Ovary (tissue), 9 donors: ENCODE data around the gene PLCB4. TPM values are rescaled to one million over a fixed set of nuclear protein-coding genes. Genes with fewer than 3 reads are reported as not detected.

Experiments used
- DNase-seq, 5 donors: peaks; one replicate each; pipeline ENCODE4 v3.0.0-alpha.2; 2019 to 2020
- H3K27ac ChIP-seq, 2 donors: fragments of 200-600 bp; one replicate each; pipeline versions ENCODE4 v1.5.1 to v1.8.0; 2019 to 2022
- H3K27me3 ChIP-seq: fragments of 200-600 bp; one replicate; pipeline ENCODE4 v1.8.0; 2022
- H3K36me3 ChIP-seq: fragments of 200-600 bp; sonication (generic); one replicate; pipeline ENCODE4 v1.5.1; 2019
- H3K4me1 ChIP-seq: one replicate; pipeline ENCODE4 v1.8.1; 2013; ENCODE audit warnings: mild to moderate bottlenecking, moderate library complexity; ENCODE audit not compliant: insufficient read depth
- H3K4me3 ChIP-seq: fragments of 200-600 bp; sonication (generic); one replicate; pipeline ENCODE4 v1.5.1; 2017
- H3K9me3 ChIP-seq, 2 donors: fragments of 200-600 bp in 1 of 2; sonication (generic) in 1 of 2; one replicate each; pipeline versions ENCODE4 v1.5.1 to v1.8.1; 2013 to 2019; ENCODE audit warnings: mild to moderate bottlenecking in 1 of 2, moderate library complexity in 1 of 2
- CTCF ChIP-seq, 3 donors: fragments of 450-650 bp in 2 of 3; fragments of 200-600 bp in 1 of 3; IDR thresholded peaks; one replicate each; pipeline versions ENCODE4 v1.5.1 to v1.8.0; 2016 to 2022; ENCODE audit warnings: antibody characterized with exemption in 3 of 3, mild to moderate bottlenecking in 1 of 3
- EP300 ChIP-seq: sonication (generic); formaldehyde crosslinking; IDR thresholded peaks from one replicate; pipeline ENCODE4 v1.6.1; 2017; ENCODE audit warnings: antibody characterized with exemption
- POLR2A ChIP-seq: fragments of 450-650 bp; IDR thresholded peaks from one replicate; pipeline ENCODE4 v1.6.1; 2017; ENCODE audit warnings: antibody characterized with exemption, mild to moderate bottlenecking, moderate library complexity
- WGBS, 3 donors: extraction: QIAGEN DNeasy Blood & Tissue Kit in 1 of 3; methylation state at CpG; one replicate each; pipeline versions ENCODE4 v1.1.5 to v1.1.7; 2013 to 2017; 5-methylcytosine and 5-hydroxymethylcytosine counted together
- intact Hi-C, 4 donors: fragments of 100-400 bp; cut with DNase I; formaldehyde crosslinking; loops; one replicate each; pipeline versions ENCODE4 v1.11.0 to v1.15.1; 2022 to 2023
- polyA plus RNA-seq, 2 donors: library from polyadenylated mRNA; stranded (reverse); fragments of 200-250 nt in 1 of 2; fragments of 350-450 nt in 1 of 2; fragmentation: Illumina TruSeq in 1 of 2; extraction: RNeasy Lipid Tissue Mini Kit (QIAGEN cat#74804) in 1 of 2; gene quantifications; one replicate each; pipeline ENCODE4 v1.2.3, GENCODE V29; 2013 to 2014
- total RNA-seq, 7 donors: library from RNA; depleted of rRNA in 2 of 7; stranded (reverse); fragments of >200 nt in 2 of 7; fragmentation: NEBNext Ultra II Directional in 3 of 7; extraction: Animal tissue kit (Norgen Biotek cat#: 25700) in 3 of 7; gene quantifications; one replicate each; pipeline versions ENCODE4 v1.1.0 to v1.2.4, GENCODE V29; 2016 to 2023
- donor health status: DM: no; HTN: no; CAD: no; lungs with moderate emphysema.
- donor health status: DM: no; HTN: no; CAD: no.
- donor health status: Bipolar disorder and iron deficiency.
- donor health status: DM: yes; HTN: yes; CAD: no.
- donor health status: DM: no; HTN: no; CAD: no.
- donor health status: DM: yes; HTN: yes; CAD: no.

PLCB4 gene
- total and polyA plus RNA-seq, 9 donors = 2.8 to 11.8 (median 5.6) TPM

- TF ChIP-seq EP300 = no peak
- TF ChIP-seq CTCF (IDR thresholded peaks at IDR 0.05) = no peak
- TF ChIP-seq POLR2A = no peak
- Histone ChIP-seq H3K36me3 (no peaks in the 10 kb centered on the region), H3K27me3 (no peaks in the 10 kb centered on the region), H3K4me1 (no peaks in the 10 kb centered on the region), H3K9me3 (no peaks in the 10 kb centered on the region), H3K27ac (no peak overlapping the region), H3K4me3 (no peak overlapping the region)
- intact Hi-C loops = no loop called here
- 92 to 94% (median 92%) methylated on average over 4 of the region's 4 CpGs for WGBS, 3 donors
- no peak for DNase-seq
These were observed 167.6 kb downstream of the PLCB4 start for GRCh38 chr20:9236458-9236857.

- Histone ChIP-seq H3K9me3 (no peaks in the 10 kb centered on the region), H3K27ac (no peak overlapping the region), H3K4me3 (no peak overlapping the region), H3K27me3 (no peaks in the 10 kb centered on the region), H3K36me3 (no peaks in the 10 kb centered on the region), H3K4me1 (no peaks in the 10 kb centered on the region)
- TF ChIP-seq CTCF (IDR thresholded peaks at IDR 0.05) = no peak
- TF ChIP-seq POLR2A = no peak
- no peak for TF ChIP-seq EP300
- intact Hi-C loops = no loop called here
- DNase-seq = no peak
These were observed 172.4 kb downstream of the PLCB4 start for GRCh38 chr20:9241232-9241692.

GRCh38 chr20:9241721-9242427, 173.0 kb downstream of the PLCB4 start:
- no peaks in the 10 kb centered on the region for H3K36me3 ChIP-seq
- no peaks in the 10 kb centered on the region for H3K9me3 ChIP-seq
- WGBS, 3 donors = 94 to 97% (median 97%) methylated on average over 3 of the region's 3 CpGs
- no peaks in the 10 kb centered on the region for H3K4me1 ChIP-seq
- no peak for DNase-seq
- TF ChIP-seq EP300 (no peak), POLR2A (no peak)
- no peak overlapping the region for H3K27ac ChIP-seq
- no peaks in the 10 kb centered on the region for H3K27me3 ChIP-seq
- intact Hi-C loops = no loop called here
- no peak overlapping the region for H3K4me3 ChIP-seq

GRCh38 chr20:9243986-9244385, 175.1 kb downstream of the PLCB4 start:
- Histone ChIP-seq H3K27ac (no peak overlapping the region), H3K4me1 (no peaks in the 10 kb centered on the region), H3K27me3 (no peaks in the 10 kb centered on the region), H3K4me3 (no peak overlapping the region), H3K9me3 (no peaks in the 10 kb centered on the region), H3K36me3 (no peaks in the 10 kb centered on the region)
- intact Hi-C loops = no loop called here
- 64 to 76% (median 68%) methylated on average over 1 of the region's 1 CpG for WGBS, 3 donors
- TF ChIP-seq EP300 (no peak), POLR2A (no peak), CTCF (IDR thresholded peaks at IDR 0.05) (no peak)
- DNase-seq = no peak

GRCh38 chr20:9244811-9245210, 175.9 kb downstream of the PLCB4 start:
- no peaks in the 10 kb centered on the region for H3K27me3 ChIP-seq
- DNase-seq = no peak
- no peak overlapping the region for H3K4me3 ChIP-seq
- no peaks in the 10 kb centered on the region for H3K36me3 ChIP-seq
- 95 to 99% (median 97%) methylated on average over 2 of the region's 2 CpGs for WGBS, 3 donors
- no peaks in the 10 kb centered on the region for H3K9me3 ChIP-seq
- TF ChIP-seq POLR2A (no peak), EP300 (no peak), CTCF (IDR thresholded peaks at IDR 0.05) (no peak)
- no peak overlapping the region for H3K27ac ChIP-seq
- no peaks in the 10 kb centered on the region for H3K4me1 ChIP-seq
- intact Hi-C loops = no loop called here
